HG02973 (cell line): Measurements from ENCODE around the gene C5orf15.
"Not testable (repeated sequence)": the region's sequence is repeated elsewhere in the genome, so short reads cannot be mapped to it uniquely, and the experiment has no call there.

Experiments used
- ATAC-seq: cut with Tn5 transposase; IDR thresholded peaks from one replicate; pipeline ENCODE4 v1.9.1; 2021; ENCODE audit warnings: moderate library complexity; ENCODE audit not compliant: unreplicated experiment

The C5orf15 gene

GRCh38 chr5:133963493-133964128 is 4.8 kb downstream of the C5orf15 start:
- no peak for ATAC-seq

- no peak for ATAC-seq
Observed at GRCh38 chr5:133962801-133963476, 5.5 kb downstream of the C5orf15 start.

GRCh38 chr5:133962131-133962530 is 6.3 kb downstream of the C5orf15 start:
- ATAC-seq: no peak

- ATAC-seq: no peak
Observed at GRCh38 chr5:133959643-133960042, 8.8 kb downstream of the C5orf15 start.

- ATAC-seq: peak; percentile 64
Observed at GRCh38 chr5:133957591-133957990, 10.8 kb downstream of the C5orf15 start.

DNA sequence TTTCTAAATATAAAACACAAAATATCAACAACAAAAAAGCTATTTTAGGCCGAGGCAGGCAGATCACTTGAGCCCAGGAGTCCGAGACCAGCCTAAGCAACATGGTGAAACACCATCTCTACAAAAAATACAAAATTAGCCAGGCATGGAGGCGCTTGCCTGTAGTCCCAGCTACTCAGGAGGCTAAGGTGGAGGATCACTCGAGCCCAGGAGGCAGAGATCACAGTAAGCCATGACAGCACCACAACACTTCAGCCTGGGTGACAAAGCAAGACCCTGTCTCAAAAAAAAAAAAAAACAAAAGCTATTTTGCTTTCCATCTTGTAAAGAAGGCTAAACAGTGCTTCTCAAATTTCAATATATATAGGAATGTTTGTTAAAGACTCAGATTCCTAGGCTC is 11.3 kb downstream of the C5orf15 start:
- ATAC-seq: no peak

GRCh38 chr5:133956196-133956595 is 12.2 kb downstream of the C5orf15 start:
- not testable (repeated sequence) for ATAC-seq

DNA sequence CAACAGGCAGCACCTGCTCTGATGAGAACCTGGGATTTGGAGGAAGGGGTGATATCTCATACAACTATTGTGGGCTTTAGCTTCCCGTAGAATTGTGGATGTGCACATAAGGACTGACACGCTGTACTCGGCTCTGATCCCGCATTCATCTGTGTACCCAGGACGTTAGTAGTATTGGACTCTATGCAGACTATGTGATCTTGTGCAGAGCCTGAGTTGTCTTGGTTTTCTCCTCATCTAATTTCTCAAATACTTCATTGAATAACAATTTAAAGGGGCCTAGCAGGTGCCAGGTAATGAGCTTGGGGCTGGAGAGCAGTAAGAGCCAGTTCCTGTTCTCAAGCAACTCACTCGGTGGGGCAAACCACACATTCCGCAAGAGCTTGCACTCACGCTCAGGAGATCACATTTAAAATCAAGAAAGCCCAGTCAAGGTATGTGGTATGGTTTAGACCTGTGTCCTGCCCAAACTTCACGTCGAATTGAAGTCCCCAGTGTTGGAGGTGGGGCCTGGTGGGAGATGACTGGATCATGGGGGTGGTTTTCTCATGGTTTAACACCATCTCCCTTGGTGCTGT is 14.8 kb downstream of the C5orf15 start:
- ATAC-seq: no peak

- no peak for ATAC-seq
Observed at GRCh38 chr5:133952729-133953567, 15.5 kb downstream of the C5orf15 start.

DNA sequence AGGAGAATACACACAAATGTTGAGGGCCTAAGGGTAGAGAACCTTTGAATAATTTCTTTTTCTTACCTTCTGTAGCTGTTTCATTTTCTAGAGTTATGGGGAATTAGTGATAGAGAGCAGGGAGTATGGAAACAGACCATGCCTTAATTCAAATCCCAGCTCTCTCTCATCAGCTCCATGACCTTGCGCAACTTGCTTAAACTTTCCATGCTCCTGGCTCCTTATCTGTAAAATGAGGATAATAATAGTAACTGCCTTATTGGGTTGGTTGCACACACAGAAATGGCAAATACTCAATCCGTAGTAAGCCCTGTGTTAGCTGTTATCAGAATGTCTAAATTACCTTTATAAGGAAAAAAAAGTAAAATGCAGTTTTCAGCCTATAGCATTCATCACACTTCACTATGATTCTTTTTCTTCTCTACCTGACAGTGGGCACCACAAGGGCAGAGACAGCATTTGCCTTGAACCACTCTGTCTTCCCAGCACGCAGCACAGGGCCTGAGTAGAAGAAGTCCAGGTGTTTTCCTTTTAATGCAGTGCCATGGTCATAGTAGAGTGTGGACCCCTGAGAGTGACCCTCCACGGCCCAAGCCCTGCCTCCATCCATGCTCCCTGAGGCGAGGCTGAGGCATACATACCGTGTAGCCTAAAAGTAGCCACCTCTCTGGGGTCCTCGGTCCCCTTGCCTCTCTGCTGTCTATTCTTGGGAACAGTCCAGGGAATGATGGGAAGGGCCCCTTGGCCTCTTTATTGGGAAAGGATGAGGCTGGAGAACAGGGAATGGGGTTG is 17.4 kb downstream of the C5orf15 start:
- no peak for ATAC-seq

GRCh38 chr5:133948721-133949120 is 19.7 kb downstream of the C5orf15 start:
- no peak for ATAC-seq

- no peak for ATAC-seq
Observed at GRCh38 chr5:133947431-133947841, 21.0 kb downstream of the C5orf15 start.

DNA sequence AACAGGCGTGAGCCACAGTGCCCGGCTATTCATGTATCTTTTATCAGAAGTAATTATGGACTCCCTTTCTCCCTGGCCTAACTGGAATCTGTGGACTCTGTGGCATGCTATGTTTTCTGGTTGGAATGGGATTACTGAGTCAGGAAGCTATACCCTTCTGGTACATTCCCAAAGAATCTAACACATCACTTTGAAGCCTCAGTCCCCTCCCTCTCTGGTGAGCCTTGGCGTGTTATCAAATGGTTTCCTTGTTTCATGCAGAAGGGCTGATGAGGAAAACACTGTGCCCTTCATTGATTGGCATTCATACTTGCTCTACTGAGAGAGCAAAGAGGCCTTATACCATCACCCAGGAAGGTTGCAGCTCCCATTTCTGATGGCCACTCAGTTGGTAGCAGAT is 22.9 kb downstream of the C5orf15 start:
- no peak for ATAC-seq

DNA sequence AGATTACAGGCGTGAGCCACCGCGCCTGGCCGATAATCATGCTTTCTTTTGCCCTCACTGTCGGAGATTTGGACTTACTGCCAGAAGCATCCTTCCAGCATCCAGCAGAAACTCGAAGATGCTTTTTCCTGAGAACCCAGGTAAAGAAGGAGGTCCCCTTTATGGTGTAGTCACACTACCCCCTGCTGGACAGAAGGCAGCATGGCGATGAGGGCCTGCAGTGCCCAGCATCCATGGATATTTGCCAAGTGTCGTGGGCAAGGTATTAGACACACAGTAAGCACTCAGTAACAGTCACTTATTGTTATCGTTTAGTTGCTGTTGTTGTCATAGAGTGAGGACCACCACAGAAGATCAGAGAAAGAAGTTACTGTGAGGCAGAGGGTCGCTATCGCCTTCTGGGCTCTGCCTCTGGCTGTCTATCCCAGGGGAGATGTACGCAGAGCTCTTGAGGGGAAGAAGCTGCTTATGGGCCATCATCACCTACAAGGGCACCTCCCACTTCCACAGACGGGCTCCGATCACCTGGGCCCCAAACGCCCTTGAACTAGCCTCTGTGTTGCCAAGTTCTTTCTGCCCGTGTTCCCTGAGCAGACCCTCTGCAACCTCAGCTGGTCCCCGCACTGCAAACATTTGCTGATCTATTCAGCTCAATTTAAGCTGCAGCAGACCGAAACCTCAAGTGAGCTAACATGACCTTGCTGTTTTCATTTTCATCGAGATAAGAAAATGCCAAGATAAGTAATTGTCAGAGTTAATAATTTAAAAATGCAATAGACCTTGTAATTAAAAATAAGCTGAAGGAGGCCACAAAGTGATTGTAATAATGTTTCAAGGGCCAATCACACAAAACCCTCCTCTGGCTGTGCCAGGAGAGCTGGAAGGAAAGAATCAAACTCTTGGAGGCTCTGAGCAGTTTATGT is 23.9 kb downstream of the C5orf15 start:
- ATAC-seq: no peak

DNA sequence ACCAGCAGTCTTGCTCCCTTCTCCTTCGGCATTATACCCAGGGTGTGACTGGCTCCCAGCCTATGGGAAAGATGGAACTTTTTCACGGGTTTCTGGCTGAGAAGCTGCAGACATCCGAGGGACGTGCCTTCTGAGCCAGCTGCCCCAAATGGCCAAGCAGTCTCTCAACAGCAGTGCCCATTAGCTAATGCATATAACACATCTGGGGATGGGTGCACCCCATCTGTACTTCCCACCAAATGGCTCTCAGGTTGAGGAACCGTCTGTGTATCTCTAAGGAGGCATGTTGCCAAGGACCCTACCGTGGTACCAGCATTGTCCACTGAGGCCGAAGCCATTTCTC is 25.0 kb downstream of the C5orf15 start:
- ATAC-seq: no peak

- no peak for ATAC-seq
Observed at GRCh38 chr5:133942614-133943474, 25.6 kb downstream of the C5orf15 start.

GRCh38 chr5:133941456-133942196 is 26.8 kb downstream of the C5orf15 start:
- ATAC-seq: no peak

DNA sequence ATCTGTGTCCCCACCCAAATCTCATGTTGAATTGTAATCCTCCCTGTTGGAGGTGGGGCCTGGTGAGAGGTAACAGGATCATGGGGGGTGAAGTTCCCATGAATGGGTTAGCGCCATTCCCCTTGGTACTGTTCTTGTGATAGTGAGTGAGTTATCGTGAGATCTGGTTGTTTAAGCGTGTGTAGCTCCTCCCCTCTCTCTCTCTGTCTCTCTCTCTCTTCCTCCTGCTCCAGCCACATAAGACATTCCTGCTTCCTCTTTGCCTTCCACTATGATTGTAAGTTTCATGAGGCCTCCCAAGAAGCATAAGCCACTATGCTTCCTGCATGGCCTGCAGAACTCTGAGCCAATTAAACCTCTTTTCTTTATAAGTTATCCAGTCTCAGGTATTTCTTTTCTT is 28.8 kb downstream of the C5orf15 start:
- ATAC-seq: no peak
